ENCODE measurements around the gene PTRH1. TPM values are rescaled to one million over a fixed set of nuclear protein-coding genes. Genes with fewer than 3 reads are reported as not detected.

PTRH1 gene
- total and polyA plus RNA-seq, 4 donors: 8.6 to 41.7 (median 24.7) TPM

DNA sequence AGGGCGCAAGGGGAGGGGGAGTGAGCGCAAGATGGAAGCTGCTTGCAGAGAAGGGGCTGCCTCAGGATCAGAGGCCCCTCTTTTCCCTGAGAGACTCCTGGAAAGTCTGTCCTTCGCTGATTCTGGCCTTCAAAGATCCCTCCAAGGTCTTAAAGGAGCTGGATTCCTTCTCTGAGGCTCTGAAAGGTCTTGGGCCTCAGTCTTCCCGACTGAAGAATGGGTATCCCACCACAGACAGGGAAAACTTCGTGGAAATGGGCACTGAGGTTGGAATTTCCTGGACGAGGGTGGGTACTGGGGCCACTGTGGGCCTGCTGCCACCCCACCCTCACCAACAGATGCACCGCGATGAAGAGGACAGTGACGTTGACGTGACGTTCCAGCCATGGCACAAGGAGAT lies 3.1 kb downstream of the PTRH1 start:
- DNase-seq (no peak), ATAC-seq (ENCODE audit: insufficient read depth, low FRiP score) (no peak)
- H3K36me3 ChIP-seq (ENCODE audit: control insufficient read depth in 4 of 4, insufficient read depth in 4 of 4, low read length in 4 of 4): peaks cover 0 to 6% (median 0%) of the 10 kb centered on the region in 4 donors
- no peak overlapping the region for H3K27ac ChIP-seq (ENCODE audit: low read depth in 1 of 2, low read length in 1 of 2)
- no peak overlapping the region for H3K4me3 ChIP-seq
- H3K9me3 ChIP-seq (ENCODE audit: control insufficient read depth in 4 of 4, insufficient read depth in 3 of 4, low read length in 3 of 4): no peaks in the 10 kb centered on the region
- H3K9ac ChIP-seq (ENCODE audit: insufficient read depth in 1 of 2, low read length in 2 of 2): no peak overlapping the region
- WGBS, 2 donors: 93 to 95% methylated on average over 10 to 11 of the region's 11 CpGs
- TF ChIP-seq, protein P1, sequence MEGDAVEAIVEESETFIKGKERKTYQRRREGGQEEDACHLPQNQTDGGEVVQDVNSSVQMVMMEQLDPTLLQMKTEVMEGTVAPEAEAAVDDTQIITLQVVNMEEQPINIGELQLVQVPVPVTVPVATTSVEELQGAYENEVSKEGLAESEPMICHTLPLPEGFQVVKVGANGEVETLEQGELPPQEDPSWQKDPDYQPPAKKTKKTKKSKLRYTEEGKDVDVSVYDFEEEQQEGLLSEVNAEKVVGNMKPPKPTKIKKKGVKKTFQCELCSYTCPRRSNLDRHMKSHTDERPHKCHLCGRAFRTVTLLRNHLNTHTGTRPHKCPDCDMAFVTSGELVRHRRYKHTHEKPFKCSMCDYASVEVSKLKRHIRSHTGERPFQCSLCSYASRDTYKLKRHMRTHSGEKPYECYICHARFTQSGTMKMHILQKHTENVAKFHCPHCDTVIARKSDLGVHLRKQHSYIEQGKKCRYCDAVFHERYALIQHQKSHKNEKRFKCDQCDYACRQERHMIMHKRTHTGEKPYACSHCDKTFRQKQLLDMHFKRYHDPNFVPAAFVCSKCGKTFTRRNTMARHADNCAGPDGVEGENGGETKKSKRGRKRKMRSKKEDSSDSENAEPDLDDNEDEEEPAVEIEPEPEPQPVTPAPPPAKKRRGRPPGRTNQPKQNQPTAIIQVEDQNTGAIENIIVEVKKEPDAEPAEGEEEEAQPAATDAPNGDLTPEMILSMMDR (IDR thresholded peaks at IDR 0.05; ENCODE audit: control extremely low read depth, extremely low read depth): no peak
- H3K27me3 ChIP-seq (ENCODE audit: control insufficient read depth in 3 of 3, insufficient read depth in 3 of 3, low read length in 2 of 3): no peaks in the 10 kb centered on the region
- peaks cover 0 to 10% (median 0%) of the 10 kb centered on the region in 5 donors for H3K4me1 ChIP-seq (ENCODE audit: control insufficient read depth in 5 of 5, insufficient read depth in 5 of 5, low read length in 5 of 5)

DNA sequence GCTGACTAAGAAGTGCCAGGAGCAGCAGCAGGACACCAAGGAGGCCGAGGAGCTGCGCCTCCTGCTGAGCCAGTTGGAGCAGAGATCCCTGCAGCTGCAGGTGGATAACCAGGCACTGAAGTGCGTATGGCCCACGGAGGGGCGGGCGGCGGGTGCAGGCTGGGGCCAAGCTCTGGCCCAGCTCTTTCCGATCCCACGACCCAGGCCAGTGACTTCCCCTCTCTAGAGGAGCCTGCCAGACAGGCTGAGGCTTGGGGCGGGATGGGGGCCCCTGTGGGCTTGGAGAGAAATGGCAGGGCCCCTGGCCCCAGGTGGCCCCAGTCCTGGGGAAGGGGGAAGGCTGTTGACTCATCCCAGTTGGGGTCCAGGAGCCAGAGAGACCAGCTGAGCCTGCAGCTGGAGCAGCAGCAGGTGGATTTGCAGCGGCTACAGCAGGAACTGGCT lies 3.6 kb downstream of the PTRH1 start:
- no peaks in the 10 kb centered on the region for H3K9me3 ChIP-seq (ENCODE audit: control insufficient read depth in 4 of 4, insufficient read depth in 3 of 4, low read length in 3 of 4)
- 68 to 85% methylated on average over 11 of the region's 11 CpGs for WGBS, 2 donors
- ATAC-seq (ENCODE audit: insufficient read depth, low FRiP score): no peak

DNA sequence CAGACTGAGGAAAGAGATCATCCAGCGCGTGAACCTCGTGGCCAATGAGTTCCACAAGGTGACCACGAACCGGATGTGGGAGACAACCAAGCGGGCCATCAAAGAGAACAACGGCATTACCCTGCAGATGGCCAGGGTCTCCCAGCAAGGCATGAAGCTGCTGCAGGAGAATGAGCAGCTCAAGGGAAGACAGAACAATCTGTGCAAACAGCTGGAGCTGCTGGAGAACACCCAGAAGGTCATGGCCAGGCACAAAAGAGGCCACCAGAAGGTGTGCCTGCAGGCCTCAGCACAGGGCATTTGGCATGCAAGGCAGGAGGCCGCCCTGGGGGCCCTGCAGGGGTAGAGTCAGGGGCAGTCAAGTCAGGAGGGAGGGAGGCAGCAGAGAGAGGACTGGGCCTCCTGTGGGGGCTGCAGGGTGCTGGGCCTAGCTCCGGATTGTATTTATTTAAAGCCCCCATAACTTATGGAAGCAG lies 4.2 kb downstream of the PTRH1 start:
- WGBS, 2 donors: 43 to 68% methylated on average over 9 of the region's 9 CpGs
- no peak for DNase-seq
- peaks cover 0 to 10% (median 0%) of the 10 kb centered on the region in 5 donors for H3K4me1 ChIP-seq (ENCODE audit: control insufficient read depth in 5 of 5, insufficient read depth in 5 of 5, low read length in 5 of 5)

More for the DNA sequence above, 3.6 kb downstream of the PTRH1 start:
- TF ChIP-seq, protein P1 (IDR thresholded peaks at IDR 0.05; ENCODE audit: control extremely low read depth, extremely low read depth): no peak
- Histone ChIP-seq H3K27me3 (ENCODE audit: control insufficient read depth in 3 of 3, insufficient read depth in 3 of 3, low read length in 2 of 3) (no peaks in the 10 kb centered on the region), H3K9ac (ENCODE audit: insufficient read depth in 1 of 2, low read length in 2 of 2) (no peak overlapping the region), H3K36me3 (ENCODE audit: control insufficient read depth in 4 of 4, insufficient read depth in 4 of 4, low read length in 4 of 4) (peaks cover 0 to 6% (median 0%) of the 10 kb centered on the region in 4 donors), H3K4me1 (ENCODE audit: control insufficient read depth in 5 of 5, insufficient read depth in 5 of 5, low read length in 5 of 5) (peaks cover 0 to 10% (median 0%) of the 10 kb centered on the region in 5 donors), H3K27ac (ENCODE audit: low read depth in 1 of 2, low read length in 1 of 2) (no peak overlapping the region), H3K4me3 (no peak overlapping the region)
- no peak for DNase-seq

More for the DNA sequence above, 4.2 kb downstream of the PTRH1 start:
- no peak overlapping the region for H3K27ac ChIP-seq (ENCODE audit: low read depth in 1 of 2, low read length in 1 of 2)
- peaks cover 0 to 6% (median 0%) of the 10 kb centered on the region in 4 donors for H3K36me3 ChIP-seq (ENCODE audit: control insufficient read depth in 4 of 4, insufficient read depth in 4 of 4, low read length in 4 of 4)
- no peaks in the 10 kb centered on the region for H3K27me3 ChIP-seq (ENCODE audit: control insufficient read depth in 3 of 3, insufficient read depth in 3 of 3, low read length in 2 of 3)
- no peaks in the 10 kb centered on the region for H3K9me3 ChIP-seq (ENCODE audit: control insufficient read depth in 4 of 4, insufficient read depth in 3 of 4, low read length in 3 of 4)
- no peak overlapping the region for H3K9ac ChIP-seq (ENCODE audit: insufficient read depth in 1 of 2, low read length in 2 of 2)
- ATAC-seq (ENCODE audit: insufficient read depth, low FRiP score): no peak
- TF ChIP-seq, protein P1 (IDR thresholded peaks at IDR 0.05; ENCODE audit: control extremely low read depth, extremely low read depth): no peak
- no peak overlapping the region for H3K4me3 ChIP-seq
